ENCODE results near the gene AQP1. TPM values are rescaled to one million over a fixed set of nuclear protein-coding genes. Genes with fewer than 3 reads are reported as not detected.

The AQP1 gene
- total and polyA plus RNA-seq, 2 of the 13 experiments (the other 11 are each of a cell fraction or from before 2014, with no cell fraction given): not detected

DNA sequence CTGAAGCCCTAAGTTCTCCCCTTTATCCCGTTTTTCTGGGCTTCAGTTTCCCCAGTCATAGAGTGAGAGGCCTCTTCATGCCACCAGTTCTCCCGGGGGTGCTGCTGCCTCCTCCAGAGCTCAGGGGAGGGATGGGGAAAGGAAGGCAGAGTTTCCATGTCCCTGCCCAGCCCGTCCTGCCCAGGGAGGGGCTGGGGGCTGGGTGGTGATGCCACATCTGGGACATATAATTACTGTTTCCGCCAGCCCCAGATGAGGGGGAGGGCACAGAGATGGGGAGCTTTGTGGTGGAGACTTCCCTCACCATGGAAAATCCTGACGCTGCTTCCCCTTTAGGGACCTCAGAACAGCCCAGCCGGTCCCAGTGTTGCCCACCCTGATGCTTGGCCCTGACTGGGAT, 4.1 kb downstream of the AQP1 start:
- no peak overlapping the region for H3K4me2 ChIP-seq (ENCODE audit: low read depth, low read length)
- no peak overlapping the region for H2AFZ ChIP-seq (ENCODE audit: low read length)
- no peaks in the 10 kb centered on the region for H3K9me3 ChIP-seq (ENCODE audit: low read length)
- POLR2A ChIA-PET: no interaction called here
- TF ChIP-seq ELF3 (CRISPR knock-in tag; IDR thresholded peaks at IDR 0.05) (no peak), NKX3-1 (CRISPR knock-in tag; IDR thresholded peaks at IDR 0.05) (no peak), ZNF383 (CRISPR knock-in tag; IDR thresholded peaks at IDR 0.05; ENCODE audit: borderline replicate concordance) (no peak), CHD2 (IDR thresholded peaks at IDR 0.05; ENCODE audit: low read depth, low read length) (no peak)
- TF ChIP-seq, protein P1, sequence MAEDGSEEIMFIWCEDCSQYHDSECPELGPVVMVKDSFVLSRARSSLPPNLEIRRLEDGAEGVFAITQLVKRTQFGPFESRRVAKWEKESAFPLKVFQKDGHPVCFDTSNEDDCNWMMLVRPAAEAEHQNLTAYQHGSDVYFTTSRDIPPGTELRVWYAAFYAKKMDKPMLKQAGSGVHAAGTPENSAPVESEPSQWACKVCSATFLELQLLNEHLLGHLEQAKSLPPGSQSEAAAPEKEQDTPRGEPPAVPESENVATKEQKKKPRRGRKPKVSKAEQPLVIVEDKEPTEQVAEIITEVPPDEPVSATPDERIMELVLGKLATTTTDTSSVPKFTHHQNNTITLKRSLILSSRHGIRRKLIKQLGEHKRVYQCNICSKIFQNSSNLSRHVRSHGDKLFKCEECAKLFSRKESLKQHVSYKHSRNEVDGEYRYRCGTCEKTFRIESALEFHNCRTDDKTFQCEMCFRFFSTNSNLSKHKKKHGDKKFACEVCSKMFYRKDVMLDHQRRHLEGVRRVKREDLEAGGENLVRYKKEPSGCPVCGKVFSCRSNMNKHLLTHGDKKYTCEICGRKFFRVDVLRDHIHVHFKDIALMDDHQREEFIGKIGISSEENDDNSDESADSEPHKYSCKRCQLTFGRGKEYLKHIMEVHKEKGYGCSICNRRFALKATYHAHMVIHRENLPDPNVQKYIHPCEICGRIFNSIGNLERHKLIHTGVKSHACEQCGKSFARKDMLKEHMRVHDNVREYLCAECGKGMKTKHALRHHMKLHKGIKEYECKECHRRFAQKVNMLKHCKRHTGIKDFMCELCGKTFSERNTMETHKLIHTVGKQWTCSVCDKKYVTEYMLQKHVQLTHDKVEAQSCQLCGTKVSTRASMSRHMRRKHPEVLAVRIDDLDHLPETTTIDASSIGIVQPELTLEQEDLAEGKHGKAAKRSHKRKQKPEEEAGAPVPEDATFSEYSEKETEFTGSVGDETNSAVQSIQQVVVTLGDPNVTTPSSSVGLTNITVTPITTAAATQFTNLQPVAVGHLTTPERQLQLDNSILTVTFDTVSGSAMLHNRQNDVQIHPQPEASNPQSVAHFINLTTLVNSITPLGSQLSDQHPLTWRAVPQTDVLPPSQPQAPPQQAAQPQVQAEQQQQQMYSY (CRISPR knock-in tag; IDR thresholded peaks at IDR 0.05): no peak
- TF ChIP-seq, protein P2, sequence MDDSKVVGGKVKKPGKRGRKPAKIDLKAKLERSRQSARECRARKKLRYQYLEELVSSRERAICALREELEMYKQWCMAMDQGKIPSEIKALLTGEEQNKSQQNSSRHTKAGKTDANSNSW (CRISPR knock-in tag; IDR thresholded peaks at IDR 0.05; ENCODE audit: borderline replicate concordance): no peak
- TF ChIP-seq, protein P3, sequence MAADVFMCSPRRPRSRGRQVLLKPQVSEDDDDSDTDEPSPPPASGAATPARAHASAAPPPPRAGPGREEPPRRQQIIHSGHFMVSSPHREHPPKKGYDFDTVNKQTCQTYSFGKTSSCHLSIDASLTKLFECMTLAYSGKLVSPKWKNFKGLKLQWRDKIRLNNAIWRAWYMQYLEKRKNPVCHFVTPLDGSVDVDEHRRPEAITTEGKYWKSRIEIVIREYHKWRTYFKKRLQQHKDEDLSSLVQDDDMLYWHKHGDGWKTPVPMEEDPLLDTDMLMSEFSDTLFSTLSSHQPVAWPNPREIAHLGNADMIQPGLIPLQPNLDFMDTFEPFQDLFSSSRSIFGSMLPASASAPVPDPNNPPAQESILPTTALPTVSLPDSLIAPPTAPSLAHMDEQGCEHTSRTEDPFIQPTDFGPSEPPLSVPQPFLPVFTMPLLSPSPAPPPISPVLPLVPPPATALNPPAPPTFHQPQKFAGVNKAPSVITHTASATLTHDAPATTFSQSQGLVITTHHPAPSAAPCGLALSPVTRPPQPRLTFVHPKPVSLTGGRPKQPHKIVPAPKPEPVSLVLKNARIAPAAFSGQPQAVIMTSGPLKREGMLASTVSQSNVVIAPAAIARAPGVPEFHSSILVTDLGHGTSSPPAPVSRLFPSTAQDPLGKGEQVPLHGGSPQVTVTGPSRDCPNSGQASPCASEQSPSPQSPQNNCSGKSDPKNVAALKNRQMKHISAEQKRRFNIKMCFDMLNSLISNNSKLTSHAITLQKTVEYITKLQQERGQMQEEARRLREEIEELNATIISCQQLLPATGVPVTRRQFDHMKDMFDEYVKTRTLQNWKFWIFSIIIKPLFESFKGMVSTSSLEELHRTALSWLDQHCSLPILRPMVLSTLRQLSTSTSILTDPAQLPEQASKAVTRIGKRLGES (CRISPR knock-in tag; IDR thresholded peaks at IDR 0.05; ENCODE audit: borderline replicate concordance): no peak
- TF ChIP-seq, protein P4, sequence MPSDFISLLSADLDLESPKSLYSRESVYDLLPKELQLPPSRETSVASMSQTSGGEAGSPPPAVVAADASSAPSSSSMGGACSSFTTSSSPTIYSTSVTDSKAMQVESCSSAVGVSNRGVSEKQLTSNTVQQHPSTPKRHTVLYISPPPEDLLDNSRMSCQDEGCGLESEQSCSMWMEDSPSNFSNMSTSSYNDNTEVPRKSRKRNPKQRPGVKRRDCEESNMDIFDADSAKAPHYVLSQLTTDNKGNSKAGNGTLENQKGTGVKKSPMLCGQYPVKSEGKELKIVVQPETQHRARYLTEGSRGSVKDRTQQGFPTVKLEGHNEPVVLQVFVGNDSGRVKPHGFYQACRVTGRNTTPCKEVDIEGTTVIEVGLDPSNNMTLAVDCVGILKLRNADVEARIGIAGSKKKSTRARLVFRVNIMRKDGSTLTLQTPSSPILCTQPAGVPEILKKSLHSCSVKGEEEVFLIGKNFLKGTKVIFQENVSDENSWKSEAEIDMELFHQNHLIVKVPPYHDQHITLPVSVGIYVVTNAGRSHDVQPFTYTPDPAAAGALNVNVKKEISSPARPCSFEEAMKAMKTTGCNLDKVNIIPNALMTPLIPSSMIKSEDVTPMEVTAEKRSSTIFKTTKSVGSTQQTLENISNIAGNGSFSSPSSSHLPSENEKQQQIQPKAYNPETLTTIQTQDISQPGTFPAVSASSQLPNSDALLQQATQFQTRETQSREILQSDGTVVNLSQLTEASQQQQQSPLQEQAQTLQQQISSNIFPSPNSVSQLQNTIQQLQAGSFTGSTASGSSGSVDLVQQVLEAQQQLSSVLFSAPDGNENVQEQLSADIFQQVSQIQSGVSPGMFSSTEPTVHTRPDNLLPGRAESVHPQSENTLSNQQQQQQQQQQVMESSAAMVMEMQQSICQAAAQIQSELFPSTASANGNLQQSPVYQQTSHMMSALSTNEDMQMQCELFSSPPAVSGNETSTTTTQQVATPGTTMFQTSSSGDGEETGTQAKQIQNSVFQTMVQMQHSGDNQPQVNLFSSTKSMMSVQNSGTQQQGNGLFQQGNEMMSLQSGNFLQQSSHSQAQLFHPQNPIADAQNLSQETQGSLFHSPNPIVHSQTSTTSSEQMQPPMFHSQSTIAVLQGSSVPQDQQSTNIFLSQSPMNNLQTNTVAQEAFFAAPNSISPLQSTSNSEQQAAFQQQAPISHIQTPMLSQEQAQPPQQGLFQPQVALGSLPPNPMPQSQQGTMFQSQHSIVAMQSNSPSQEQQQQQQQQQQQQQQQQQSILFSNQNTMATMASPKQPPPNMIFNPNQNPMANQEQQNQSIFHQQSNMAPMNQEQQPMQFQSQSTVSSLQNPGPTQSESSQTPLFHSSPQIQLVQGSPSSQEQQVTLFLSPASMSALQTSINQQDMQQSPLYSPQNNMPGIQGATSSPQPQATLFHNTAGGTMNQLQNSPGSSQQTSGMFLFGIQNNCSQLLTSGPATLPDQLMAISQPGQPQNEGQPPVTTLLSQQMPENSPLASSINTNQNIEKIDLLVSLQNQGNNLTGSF (CRISPR knock-in tag; IDR thresholded peaks at IDR 0.05): no peak
- TF ChIP-seq, protein P5, sequence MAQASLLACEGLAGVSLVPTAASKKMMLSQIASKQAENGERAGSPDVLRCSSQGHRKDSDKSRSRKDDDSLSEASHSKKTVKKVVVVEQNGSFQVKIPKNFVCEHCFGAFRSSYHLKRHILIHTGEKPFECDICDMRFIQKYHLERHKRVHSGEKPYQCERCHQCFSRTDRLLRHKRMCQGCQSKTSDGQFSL (CRISPR knock-in tag; IDR thresholded peaks at IDR 0.05): no peak
- TF ChIP-seq, protein P6, sequence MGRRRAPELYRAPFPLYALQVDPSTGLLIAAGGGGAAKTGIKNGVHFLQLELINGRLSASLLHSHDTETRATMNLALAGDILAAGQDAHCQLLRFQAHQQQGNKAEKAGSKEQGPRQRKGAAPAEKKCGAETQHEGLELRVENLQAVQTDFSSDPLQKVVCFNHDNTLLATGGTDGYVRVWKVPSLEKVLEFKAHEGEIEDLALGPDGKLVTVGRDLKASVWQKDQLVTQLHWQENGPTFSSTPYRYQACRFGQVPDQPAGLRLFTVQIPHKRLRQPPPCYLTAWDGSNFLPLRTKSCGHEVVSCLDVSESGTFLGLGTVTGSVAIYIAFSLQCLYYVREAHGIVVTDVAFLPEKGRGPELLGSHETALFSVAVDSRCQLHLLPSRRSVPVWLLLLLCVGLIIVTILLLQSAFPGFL (CRISPR knock-in tag; IDR thresholded peaks at IDR 0.05): no peak
- intact Hi-C loops (cut with micrococcal nuclease; ENCODE audit: unreplicated experiment): no loop called here
- ATAC-seq (no peak), DNase-seq (ENCODE audit: low spot score) (no peak), FAIRE-seq (no peak)
- 6% methylated on average over 2 of the region's 6 CpGs for WGBS (ENCODE audit: low lambda C conversion rate)
- no peak overlapping the region for H3K4me3 ChIP-seq (replicated peaks in 1 of 3; ENCODE audit: insufficient read depth in 1 of 3, low read depth in 2 of 3, low read length in 3 of 3)
- no peaks in the 10 kb centered on the region for H3K36me3 ChIP-seq (replicated peaks in 1 of 2; ENCODE audit: control insufficient read depth in 1 of 2, insufficient read depth in 2 of 2, low read length in 2 of 2)
- no peak overlapping the region for H3K9ac ChIP-seq (ENCODE audit: insufficient read depth, low read depth, low read length)
- H4K20me1 ChIP-seq (ENCODE audit: insufficient read depth, low read length): no peaks in the 10 kb centered on the region
- no TSS peak for BruUV-seq (replicated peaks)
- in situ Hi-C loops (cut with HindIII; ENCODE audit: extremely low pct_ligation_motif_present, low pct_unique_long_range_greater_than_20kb): no loop called here
- CTCF ChIA-PET (ENCODE audit: low intra/inter-chr PET ratio, low total read pairs): no interaction called here
- peaks cover 4 to 10% of the 10 kb centered on the region in 2 experiments; a peak in 2 of 5 replicates for H3K27me3 ChIP-seq (ENCODE audit: control insufficient read depth in 1 of 2, insufficient read depth in 2 of 2, low read length in 2 of 2)
- H3K4me1 ChIP-seq (ENCODE audit: insufficient read depth, low read length): no peaks in the 10 kb centered on the region
- H3K27ac ChIP-seq (ENCODE audit: extremely low read length, insufficient read depth, low read length): no peak overlapping the region
- no peaks in the 10 kb centered on the region for H3K79me2 ChIP-seq (ENCODE audit: insufficient read depth, low read length)
